Measurements from ENCODE around the gene EPB41L1. TPM values are rescaled to one million over a fixed set of nuclear protein-coding genes. Genes with fewer than 3 reads are reported as not detected.

EPB41L1 gene
- total RNA-seq, 1 experiment from 2014 or later = 8.8 TPM

DNA sequence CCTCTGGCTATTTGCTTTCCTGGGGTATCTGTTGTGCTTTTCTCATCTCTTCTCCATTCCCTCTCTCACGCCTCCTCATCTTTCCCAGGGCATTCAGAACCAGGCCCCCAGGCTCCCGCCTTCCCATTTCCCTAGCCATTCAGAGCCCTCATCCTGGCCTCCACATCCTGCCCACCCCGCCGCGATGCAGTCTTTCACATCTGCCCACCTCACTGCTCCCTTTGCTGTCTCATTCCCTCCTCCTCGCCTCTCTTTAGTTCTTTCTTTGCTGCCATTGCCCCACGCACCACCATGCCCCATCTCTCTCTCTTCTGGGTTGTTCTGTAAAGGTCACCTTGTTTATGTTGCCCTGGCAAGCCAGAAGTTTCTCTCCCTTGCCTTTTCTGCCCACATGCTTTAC, 71.1 kb downstream of the EPB41L1 start:
- DNase-seq (ENCODE audit: low read depth) = no peak

DNA sequence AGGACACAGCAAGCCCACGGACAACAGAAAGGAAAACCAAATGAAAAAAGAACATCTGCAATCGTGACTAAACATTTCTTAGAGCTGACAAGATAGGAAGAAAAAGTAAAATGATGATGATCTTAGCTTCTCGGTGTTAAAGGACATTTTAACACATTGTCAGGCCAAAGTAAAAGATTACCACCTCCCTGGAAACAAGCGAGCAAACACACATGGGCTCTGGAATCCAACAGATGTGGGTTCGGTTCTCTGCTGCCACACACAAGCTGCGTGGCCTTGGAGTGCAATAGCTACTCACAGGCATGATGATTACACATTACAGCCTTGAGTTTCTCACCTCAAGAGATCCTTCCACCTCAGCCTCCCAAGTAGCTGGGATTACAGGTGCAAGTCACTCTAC, 74.2 kb downstream of the EPB41L1 start:
- no peak for DNase-seq (ENCODE audit: low read depth)

DNA sequence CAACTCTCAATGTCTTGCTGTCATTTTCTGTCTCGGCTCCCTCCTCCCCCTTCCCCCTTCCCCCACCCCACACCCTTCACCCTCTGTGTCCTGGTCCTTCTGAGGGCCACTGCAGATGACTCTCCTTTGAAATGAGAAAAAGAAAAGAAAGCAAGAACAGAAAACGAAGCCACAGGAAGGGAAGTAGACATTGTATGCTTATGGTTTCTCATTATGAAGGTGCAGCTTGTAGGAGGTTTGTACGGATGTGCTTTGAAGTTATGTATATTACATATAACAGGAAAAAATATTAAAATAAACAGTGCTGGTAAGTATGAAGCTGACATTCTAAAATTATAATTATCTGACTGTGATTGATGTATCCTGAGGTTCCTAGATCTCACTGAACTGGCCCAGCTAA, 75.5 kb downstream of the EPB41L1 start:
- no peak for DNase-seq (ENCODE audit: low read depth)

DNA sequence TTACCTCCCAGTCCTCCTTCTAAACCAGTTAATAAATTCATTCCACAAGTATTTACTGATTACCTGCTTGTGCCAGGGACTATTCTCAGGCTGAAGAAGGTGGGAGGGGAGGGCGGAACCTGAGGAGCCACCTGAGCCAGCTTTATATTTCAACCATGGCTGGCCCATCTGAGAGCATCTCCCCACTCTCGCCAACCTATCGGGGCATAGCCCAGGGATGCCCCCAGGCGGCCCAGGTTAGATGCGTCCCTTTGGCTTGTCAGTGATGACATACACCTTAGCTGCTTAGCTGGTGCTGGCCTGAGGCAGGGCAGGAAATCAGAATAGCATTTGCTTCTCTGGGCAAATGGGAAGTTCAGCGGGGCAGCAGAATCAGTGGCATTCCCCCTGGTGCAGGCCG, 76.8 kb downstream of the EPB41L1 start:
- no peak for DNase-seq (ENCODE audit: low read depth)

DNA sequence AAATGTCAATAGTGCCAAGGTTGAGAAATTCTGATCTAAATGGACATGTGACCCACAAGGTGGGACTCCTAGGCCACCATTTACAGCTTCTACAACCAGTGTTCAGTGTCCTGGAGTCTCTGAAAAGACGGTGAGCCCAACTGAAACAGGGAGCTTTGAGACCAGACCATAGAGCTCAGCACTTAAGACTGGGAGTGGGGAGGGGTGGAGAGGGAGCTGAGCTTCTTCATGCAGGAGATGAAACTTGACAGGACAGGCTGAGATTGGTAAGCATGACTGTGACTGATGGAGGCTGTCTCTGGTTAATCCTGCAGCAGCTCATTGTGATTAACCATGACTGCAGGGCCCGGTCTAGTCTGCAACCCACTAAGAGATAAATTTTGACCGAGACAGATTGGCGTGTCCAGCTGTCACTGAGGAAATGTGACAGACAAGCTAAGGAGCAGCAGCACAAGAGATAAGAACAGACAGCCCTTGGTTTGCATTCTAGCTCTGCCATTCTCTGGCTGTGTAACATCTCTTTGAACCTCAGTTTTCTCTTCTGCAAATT, 80.3 kb downstream of the EPB41L1 start:
- DNase-seq (ENCODE audit: low read depth) = no peak

DNA sequence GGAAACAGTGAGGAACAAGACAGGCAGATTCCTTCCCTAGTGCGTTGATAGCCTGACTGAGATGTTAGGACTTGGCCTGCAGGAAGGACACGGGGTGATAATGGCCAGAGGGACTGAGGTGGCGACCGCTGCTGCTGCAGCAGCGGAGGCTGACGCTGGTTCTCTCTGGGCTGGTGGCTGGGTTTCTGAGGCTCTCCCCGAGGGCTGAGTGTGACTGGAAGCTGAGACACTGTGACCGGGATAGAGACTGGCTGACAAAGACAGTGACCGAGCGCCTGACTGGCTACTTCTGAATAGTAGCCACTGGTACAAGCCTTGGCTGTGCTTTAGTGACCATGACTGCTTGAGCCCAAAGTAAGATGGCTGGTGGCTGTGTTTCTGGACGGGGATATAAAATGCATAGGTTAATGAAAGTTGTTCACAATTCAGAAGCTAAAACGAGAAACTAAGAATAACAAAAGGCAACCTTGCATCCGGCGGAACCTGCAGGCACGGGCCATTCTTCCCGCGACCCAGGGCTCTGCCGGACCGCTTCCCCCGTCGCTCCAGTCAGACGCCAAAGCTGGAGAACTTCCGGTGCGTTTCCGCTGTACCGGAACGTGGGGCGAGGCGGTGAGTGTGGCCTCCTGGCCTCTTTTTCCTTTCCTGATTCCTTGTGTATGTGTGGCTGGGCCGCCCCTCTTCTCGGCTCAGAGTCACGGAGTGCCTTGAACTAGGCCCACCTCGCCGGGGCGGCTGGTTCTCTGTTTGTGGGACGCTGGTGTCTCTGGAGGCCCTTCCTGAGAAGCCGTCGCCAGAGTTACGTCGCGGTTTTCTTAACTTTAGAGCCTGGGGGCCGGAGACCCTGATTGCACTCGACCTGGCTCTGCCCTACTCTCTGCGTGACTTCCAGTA, 81.6 kb downstream of the EPB41L1 start, which contains the start of gene AAR2:
TSS of gene AAR2 (plus strand) at position 587 of the 894 bp plus-strand sequence. CDS start 3,391 bp downstream, outside the sequence.
- peak; percentile 85 for DNase-seq (ENCODE audit: low read depth)

DNA sequence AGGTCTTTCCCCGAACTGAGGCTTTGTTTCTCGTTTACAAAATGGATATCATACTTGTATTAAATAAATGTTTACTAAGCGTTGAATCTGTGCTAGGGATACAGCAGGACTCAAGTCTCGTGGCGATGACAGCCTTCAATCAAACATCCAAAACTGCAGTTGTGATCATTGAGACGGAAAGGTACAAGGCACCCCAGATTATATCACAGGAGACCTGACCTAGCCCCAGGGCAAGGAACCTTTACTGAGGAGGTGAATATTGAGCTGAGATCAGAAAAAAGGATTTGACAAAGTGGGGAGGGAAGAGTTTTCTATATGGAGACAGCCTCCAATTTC, 82.2 kb downstream of the EPB41L1 start:
- DNase-seq (ENCODE audit: low read depth) = no peak

DNA sequence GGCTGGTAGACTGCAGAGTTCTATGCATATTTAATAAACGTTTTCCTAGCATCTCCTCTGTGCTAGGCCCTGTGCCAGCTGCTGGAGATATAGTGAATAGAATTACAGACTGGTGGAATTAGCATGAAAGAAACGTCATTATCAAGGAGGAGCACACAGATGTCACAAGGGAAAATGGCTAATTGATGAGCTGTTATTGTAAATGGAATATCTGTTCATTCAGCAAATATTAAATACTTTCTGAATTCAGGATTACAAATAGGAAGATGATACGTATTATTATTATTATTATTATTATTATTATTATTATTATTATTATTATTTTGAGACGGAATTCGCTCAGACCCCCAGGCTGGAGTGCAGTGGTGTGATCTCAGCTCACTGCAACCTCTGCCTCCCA, 82.9 kb downstream of the EPB41L1 start:
- no peak for DNase-seq (ENCODE audit: low read depth)

DNA sequence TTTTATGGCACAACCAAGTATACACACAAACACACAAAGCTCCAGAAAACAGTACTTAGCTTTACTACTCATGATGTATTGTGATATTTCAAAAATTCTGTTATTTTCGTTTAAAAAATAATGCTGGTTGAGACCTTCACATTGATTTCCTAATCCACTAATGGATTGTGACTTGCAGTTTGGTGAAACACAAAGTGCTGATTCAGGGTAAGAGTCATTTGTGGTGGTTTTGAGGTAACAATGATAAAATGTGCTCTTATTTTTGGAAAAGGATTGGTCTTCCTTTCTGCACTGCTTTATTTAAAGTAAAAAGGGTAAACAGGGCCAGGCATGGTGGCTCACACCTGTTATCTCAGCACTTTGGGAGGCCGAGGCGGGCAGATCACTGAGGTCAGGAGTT, 83.6 kb downstream of the EPB41L1 start:
- DNase-seq (ENCODE audit: low read depth) = no peak

DNA sequence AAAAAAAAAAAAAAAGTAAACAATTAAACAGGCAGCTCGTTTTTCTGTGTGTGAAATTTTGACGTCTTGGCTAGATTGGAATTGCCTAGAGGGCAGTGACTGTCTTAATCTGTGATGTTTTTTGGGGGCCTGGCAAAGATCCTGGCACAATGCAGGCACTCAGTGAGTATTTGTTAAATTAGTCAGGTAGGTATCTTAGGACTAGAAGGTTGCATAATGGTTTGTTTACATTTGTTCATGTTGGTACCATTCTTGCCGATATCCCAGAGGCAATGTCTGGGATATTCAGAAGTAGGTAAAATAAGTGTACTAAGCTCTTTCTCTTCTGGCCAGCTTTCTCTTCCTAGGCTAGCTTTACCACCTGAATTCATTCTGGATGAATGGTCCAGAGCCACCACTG, 84.2 kb downstream of the EPB41L1 start:
- no peak for DNase-seq (ENCODE audit: low read depth)

DNA sequence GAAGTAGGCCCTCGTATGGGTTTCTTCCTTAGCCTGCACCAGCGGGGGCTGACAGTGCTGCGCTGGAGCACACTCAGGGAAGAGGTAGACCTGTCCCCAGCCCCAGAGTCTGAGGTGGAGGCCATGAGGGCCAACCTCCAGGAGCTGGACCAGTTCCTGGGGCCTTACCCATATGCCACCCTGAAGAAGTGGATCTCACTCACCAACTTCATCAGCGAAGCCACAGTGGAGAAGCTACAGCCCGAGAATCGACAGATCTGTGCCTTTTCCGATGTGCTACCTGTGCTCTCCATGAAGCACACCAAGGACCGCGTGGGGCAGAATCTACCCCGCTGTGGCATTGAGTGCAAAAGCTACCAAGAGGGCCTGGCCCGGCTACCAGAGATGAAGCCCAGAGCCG, 85.5 kb downstream of the EPB41L1 start:
- DNase-seq (ENCODE audit: low read depth) = no peak

DNA sequence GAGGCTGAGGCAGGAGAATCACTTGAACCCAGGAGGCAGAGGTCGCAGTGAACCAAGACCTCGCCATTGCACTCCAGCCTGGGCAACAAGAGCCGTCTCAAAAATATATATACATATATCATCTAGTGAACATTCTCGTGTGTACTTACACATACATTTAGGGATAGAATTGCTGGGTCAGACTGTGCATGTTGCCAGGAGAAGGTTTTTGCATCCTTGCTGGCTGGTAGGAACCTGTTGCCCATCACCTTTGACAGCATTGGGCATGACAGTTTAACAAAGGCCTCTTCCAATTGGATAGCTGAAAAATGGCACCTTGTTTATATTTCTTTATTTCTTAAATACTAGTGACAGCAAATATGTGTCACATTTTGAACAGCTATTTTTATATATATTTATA, 87.1 kb downstream of the EPB41L1 start:
- no peak for DNase-seq (ENCODE audit: low read depth)

DNA sequence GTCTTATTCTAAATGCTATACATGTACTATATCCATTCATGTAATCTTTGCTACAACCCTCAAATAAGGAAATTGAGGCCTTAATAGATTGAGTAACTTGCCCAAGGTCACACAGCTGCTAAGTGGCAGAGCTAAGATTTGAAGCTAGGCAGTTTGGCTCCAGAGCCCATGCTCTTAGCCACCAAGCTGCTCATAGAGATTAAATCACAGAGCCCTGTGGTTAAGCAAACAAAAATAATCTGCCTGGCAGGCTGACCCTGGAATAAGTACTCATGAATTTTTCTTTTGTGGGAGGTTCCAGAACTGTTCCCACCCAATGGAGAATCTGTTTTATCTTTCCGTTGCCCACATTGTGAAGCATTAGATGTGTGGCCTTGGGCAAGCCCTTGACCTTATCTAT, 89.2 kb downstream of the EPB41L1 start:
- no peak for DNase-seq (ENCODE audit: low read depth)

DNA sequence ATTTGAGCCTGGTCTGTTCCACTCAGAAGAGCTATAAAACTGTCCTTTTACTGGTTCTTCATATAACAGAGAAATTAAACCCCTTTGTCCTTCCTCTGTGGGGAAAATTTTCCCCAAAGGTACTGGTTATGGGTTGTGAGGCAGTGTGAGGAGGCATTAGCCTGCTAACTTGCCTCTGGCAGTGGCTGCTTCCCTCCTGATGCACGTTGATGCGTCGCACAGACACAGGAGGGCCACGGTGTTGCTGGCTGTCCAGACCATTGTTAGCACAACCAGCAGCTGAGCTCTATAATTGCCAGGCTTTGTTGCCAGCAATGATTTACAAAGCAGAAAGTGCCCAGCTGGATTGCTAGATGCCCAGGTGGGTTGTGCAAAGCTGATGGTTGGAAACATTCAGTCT, 91.9 kb downstream of the EPB41L1 start:
- no peak for DNase-seq (ENCODE audit: low read depth)

DNA sequence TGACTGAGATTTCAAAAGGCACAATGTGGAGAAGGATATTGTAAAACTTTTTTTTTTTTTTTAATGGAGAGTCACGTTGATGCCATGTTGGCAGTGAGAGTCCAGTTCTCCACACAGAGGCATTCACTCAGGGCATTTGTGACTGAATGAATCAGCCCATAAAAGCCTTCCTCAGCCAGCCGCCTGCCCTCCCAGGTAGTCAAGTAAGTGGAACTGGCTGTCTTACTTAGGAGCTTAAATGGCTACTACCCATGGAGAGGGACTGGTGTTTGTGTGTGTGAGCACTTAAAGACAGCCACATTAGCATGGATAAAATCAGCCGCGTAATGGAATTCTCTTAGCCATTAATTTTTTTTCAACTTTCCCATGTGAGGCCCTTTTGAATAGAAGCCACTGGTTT, 94.3 kb downstream of the EPB41L1 start:
- DNase-seq (ENCODE audit: low read depth) = no peak

DNA sequence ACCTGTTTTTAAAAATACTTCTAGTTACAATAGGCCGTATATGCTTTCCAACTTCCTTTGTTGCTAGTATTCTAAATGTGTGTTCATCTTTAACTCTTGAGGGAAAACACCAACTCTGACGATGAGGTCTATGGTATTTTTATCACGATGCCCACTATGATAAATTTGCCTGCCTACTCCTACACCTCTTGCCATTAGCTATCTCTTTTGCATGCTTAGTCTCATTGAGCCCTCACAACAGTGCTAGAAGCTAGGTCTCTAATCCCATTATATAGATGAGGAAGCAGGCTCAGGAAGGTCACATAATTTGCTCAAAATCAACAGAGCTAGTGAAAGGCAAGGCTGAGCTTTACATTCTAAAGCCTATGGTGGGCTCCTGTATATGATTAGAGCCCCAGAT, 94.9 kb downstream of the EPB41L1 start:
- no peak for DNase-seq (ENCODE audit: low read depth)

DNA sequence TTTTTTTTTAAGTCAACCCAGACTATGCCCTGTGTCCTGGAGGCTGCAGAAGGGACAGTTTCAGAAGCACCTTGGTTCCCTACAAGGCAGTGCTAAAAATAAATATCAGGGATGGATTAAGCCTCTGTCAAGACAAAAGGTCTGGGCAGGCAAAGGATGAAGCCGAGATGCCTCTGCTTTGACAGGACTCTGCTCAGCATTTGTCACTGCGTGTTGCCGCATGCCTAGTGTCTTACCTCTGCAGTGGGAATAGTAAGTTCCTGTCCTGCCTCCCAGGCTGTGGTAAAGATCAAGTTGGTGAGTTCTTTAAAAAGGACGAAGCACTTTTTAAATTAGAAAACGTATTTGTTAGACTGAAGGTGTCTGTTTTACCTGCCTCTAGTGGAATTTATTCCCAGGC, 96.9 kb downstream of the EPB41L1 start:
- no peak for DNase-seq (ENCODE audit: low read depth)

DNA sequence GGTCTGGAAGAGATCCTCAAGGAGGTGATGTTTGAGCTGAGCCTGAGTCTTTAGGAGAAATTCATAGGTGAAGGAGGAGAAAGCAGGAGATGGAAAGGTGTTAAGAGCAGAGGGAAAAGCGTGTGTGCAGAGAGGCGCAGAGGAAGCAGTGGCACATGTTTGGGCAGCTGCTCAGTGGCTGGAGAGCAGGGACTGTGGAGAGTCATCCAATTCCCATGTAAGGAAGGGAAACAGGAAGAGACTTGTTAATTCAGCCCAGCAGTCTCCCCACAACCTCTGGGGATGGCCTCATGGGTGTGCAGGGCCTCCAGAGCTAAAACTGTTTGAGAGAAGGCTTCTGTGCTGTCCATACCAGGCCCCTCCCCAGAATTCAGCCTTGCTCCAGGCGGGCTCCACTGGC, 98.0 kb downstream of the EPB41L1 start:
- no peak for DNase-seq (ENCODE audit: low read depth)

DNA sequence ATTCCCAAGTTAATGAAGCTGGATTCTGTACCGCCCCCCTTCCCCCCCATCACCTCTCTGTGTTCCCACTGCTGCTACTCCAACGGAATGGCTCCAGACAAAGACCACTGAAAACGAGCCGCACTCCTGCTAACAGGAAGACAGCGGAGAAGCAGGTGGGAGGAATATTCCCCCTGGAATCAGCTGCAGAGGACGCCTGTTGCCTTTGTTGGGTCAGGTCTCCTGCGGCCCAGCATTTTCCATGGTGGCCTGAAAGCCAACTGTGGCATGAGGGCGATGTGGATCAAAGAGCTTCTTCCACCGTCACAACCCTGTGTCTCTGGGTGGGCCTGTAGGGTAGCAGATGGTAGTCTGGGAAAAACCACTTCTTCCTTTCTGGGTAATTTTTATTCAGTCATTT, 98.5 kb downstream of the EPB41L1 start:
- DNase-seq (ENCODE audit: low read depth) = no peak

DNA sequence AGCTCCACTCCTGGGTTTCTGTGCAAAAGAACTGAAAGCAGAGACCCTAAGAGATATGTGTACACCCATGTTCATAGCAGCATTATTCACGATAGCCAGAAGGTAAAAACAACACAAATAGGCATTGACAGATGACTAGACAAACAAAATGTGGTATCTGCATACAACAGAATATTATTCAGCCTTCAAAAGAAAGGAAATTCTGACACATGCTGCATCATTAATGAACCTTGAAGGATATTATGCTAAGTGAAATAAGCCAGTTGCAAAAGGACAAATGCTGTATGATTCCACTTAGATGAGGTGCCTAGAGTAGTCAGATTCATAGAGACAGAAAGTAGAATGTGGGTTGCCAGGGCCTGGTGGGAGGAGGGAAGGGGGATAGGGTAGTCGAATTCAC, 99.5 kb downstream of the EPB41L1 start:
- DNase-seq (ENCODE audit: low read depth) = no peak

DNA sequence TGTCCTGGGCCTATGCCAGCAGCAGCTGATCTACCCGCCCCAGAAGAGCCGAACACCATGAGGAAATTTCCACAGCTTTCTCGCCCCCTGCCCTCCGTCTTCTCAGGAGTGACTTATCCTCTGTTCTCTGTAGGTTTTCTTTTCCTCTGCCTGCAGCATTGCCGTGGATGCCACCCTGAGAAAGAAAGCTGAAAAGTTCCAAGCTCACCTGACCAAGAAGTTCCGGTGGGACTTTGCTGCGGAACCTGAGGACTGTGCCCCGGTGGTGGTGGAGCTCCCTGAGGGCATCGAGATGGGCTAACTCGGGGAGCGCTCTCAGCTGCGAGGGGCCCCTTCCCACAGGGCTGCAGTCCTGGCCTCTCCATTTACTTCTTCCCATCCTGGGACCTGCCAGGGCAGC, 100.9 kb downstream of the EPB41L1 start:
- no peak for DNase-seq (ENCODE audit: low read depth)

DNA sequence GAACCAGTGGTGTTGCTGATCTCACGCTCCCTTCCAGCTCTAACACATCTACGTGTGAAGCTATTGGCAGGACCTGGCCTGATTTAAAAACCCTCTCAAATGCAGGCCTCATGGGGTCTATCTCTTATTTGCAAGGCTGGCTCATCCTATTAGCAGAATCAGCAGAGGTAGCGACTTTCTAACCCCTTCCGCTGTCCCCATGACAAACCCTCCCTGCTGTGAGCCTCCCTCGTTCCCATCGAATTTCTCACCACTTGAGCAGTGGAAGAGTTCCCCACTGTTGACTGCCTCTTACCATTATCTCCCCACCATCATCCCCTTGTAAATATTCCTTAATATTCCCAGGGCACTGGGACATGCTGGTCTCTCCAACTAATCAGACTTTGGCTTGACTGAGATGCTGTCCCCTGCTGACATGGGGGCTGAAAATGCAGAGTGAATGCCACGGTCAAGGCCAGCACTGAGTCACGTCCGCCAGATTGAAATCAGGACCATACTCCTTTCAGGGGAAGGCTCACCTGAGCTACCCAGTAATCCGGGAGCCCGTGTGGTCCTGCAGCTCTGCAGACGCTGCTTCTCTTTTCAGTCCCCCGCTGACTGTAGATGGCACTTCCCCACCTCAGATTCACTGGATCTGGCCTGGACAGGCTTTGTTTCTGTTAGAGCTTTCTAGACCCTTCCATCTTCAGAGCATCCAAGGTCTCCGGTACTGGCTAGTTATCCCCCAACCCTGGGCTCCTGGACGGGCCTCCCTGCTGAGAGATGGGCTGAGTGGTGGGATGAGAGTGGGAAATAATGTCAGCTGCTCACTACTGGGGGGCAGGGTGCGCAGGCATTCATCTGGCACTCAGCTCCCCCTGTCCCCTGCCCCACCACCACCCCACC, 104.9 kb downstream of the EPB41L1 start:
- no peak for DNase-seq (ENCODE audit: low read depth)

DNA sequence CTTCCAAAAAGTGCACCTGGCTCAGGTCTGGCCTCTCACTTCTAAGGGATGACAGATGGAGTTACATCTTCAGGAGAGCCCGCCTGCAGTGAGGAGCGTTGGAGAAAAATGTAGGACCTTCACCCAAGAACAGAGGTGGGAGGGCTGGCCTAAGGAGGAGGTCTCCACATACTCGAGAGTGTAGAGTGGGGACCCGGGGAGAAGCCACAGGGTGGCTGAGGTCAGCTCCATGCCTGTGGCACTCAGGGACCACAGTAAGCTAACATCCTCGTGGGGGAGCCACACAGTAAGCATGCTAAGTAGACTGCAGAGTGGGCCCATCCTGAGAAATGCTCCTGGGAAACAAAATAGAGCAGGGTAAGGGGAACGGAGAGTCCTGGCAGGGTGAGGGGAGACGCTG, 105.8 kb downstream of the EPB41L1 start:
- DNase-seq (ENCODE audit: low read depth) = no peak

Measured in RPMI7951 (cell line).